ENCODE data around the gene MUC22.
"Not testable (repeated sequence)": the region's sequence is repeated elsewhere in the genome, so short reads cannot be mapped to it uniquely, and the experiment has no call there.

Gene MUC22

DNA sequence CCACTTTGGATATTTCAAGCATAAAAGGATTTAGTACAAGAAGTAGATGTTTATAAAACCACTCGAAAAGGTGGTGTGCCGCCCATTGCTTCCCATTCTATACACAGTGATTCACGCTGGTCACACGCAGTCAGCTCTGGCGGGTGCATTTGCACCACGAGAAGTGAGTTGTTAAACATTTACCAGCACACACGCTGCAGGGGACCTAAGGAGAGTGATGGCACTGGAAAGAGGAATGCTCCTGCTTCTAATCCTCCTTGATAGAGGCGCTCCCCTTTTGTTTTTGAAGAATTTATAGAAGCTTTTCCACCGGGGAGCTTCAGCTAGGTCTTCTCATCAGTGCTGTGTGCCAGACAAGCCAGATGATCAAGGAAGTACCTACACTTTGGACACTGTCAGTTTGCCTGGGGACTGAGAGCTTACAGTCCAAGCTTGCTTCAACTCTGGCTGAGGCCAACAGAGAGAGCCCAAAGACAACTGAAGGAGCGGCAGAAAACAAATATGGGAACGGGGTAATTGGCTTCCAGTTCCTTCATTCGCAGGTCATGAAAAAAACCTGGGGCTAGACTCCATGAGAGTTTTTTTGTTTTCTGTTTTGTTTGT is 31.2 kb downstream of the MUC22 start:
- no peak for DNase-seq (ENCODE audit: extremely low spot score)
- ChIA-PET POLR2A (no interaction called here), CTCF (interaction anchor here (0.6 kb wide), 1 partner anchor 33 kb away, joined by 4 read pairs; no protein-coding TSS in a partner anchor)
- no peak for TF ChIP-seq CTBP1 (IDR thresholded peaks at IDR 0.05; ENCODE audit: borderline replicate concordance)
- no peak for TF ChIP-seq LEF1 (IDR thresholded peaks at IDR 0.05; ENCODE audit: borderline replicate concordance)
- TF ChIP-seq ARNT (IDR thresholded peaks at IDR 0.05) = no peak
- TF ChIP-seq ZNF384 (IDR thresholded peaks at IDR 0.05) = no peak
- TF ChIP-seq, protein P1, sequence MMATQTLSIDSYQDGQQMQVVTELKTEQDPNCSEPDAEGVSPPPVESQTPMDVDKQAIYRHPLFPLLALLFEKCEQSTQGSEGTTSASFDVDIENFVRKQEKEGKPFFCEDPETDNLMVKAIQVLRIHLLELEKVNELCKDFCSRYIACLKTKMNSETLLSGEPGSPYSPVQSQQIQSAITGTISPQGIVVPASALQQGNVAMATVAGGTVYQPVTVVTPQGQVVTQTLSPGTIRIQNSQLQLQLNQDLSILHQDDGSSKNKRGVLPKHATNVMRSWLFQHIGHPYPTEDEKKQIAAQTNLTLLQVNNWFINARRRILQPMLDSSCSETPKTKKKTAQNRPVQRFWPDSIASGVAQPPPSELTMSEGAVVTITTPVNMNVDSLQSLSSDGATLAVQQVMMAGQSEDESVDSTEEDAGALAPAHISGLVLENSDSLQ (IDR thresholded peaks at IDR 0.05) = no peak
- no peak for TF ChIP-seq NFRKB (IDR thresholded peaks at IDR 0.05)

DNA sequence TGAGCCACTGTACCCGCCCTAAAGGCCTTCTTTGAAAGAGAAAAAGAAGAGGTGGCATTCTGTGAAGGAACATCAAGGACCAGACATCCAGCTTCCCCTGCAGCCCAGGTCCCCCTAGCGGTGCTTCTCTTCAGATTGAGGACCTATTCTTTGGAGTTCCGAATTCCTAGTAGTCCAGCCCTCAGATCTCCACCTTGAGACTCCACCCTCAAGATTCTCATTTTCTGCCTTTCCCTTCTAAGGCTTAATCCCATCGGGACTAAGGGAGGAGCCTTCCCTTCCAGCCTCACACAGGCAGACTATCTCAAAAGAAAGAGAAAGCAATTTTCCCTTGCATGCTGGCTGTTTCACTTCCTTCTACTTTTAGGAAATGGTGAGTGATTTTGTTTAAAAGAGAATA is 32.5 kb downstream of the MUC22 start:
- ChIA-PET POLR2A (no interaction called here), CTCF (interaction anchor here (0.5 to 1.3 kb wide), 2 partner anchors 129 to 315 kb away, joined by 3 to 5 read pairs; partner anchors contain the start of gene VARS2)
- TF ChIP-seq ELF4 (IDR thresholded peaks at IDR 0.05) (no peak), FOXK2 (IDR thresholded peaks at IDR 0.05) (no peak), FOXA1 (IDR thresholded peaks at IDR 0.05) (no peak), L3MBTL2 (conservative IDR thresholded peaks at IDR 0.05) (no peak), HDGF (IDR thresholded peaks at IDR 0.05; ENCODE audit: borderline replicate concordance) (no peak), ZNF384 (IDR thresholded peaks at IDR 0.05) (no peak), TARDBP (IDR thresholded peaks at IDR 0.05) (no peak), CTBP1 (IDR thresholded peaks at IDR 0.05; ENCODE audit: borderline replicate concordance) (no peak), FOXM1 (IDR thresholded peaks at IDR 0.05; ENCODE audit: borderline replicate concordance) (no peak)
- TF ChIP-seq, protein P1 (IDR thresholded peaks at IDR 0.05) = no peak
- peak; percentile 55 for DNase-seq (ENCODE audit: extremely low spot score)

DNA sequence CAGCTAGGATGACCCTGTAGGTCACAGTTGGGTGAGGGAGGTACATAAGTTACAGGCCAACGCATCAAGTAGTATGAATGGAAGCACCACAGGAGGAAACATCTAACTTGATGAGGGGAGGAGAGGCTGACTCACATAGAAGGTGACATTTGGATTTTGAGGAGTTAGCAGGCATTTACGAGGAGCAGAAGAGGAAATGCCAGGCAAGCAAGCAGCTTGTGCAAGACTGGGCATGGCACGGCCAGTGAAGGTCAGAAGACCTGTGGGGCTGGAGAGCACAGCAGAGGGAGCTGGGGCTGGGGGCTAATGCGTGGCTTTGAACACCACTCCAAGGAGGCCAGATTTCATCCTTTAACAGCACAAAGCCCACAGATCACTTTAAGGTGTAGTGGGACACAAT is 37.8 kb downstream of the MUC22 start:
- ChIA-PET POLR2A (no interaction called here), CTCF (no interaction called here)
- DNase-seq (ENCODE audit: extremely low spot score) = no peak
- TF ChIP-seq L3MBTL2 (conservative IDR thresholded peaks at IDR 0.05) (no peak), TARDBP (IDR thresholded peaks at IDR 0.05) (no peak), SUZ12 (IDR thresholded peaks at IDR 0.05) (no peak), LEF1 (IDR thresholded peaks at IDR 0.05; ENCODE audit: borderline replicate concordance) (no peak), FOXA1 (IDR thresholded peaks at IDR 0.05) (no peak), FOXM1 (IDR thresholded peaks at IDR 0.05; ENCODE audit: borderline replicate concordance) (no peak), ELF4 (IDR thresholded peaks at IDR 0.05) (no peak), FOXK2 (IDR thresholded peaks at IDR 0.05) (no peak), ZNF384 (IDR thresholded peaks at IDR 0.05) (no peak), HDGF (IDR thresholded peaks at IDR 0.05; ENCODE audit: borderline replicate concordance) (no peak), ARNT (IDR thresholded peaks at IDR 0.05) (no peak), CTBP1 (IDR thresholded peaks at IDR 0.05; ENCODE audit: borderline replicate concordance) (no peak), NFRKB (IDR thresholded peaks at IDR 0.05) (no peak), BHLHE40 (IDR thresholded peaks at IDR 0.05; ENCODE audit: borderline replicate concordance) (no peak), SP1 (IDR thresholded peaks at IDR 0.05) (no peak)
- TF ChIP-seq, protein P1 (IDR thresholded peaks at IDR 0.05) = no peak

DNA sequence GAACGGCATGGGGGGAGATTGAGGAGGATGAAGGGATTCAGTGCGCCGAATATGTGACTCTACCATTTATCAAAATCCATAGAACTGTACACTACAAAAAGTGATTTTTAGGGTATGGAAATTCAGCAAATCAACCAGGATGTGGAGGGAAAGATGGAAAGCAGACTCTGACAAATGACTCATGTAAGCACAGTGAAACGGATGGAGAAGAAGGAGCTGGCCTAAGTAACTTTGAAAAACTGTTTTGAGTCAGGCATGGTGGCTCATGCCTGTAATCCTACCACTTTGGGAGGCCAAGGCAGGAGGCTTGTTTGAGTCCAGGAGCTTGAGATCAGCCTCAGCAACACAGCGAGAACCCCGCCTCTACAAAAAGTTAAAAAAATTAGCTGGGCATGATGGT is 39.2 kb downstream of the MUC22 start:
- TF ChIP-seq SP1 (IDR thresholded peaks at IDR 0.05) (no peak), ZNF384 (IDR thresholded peaks at IDR 0.05) (no peak), ELF4 (IDR thresholded peaks at IDR 0.05) (no peak), HDGF (IDR thresholded peaks at IDR 0.05; ENCODE audit: borderline replicate concordance) (no peak), L3MBTL2 (conservative IDR thresholded peaks at IDR 0.05) (no peak), FOXM1 (IDR thresholded peaks at IDR 0.05; ENCODE audit: borderline replicate concordance) (no peak), TARDBP (IDR thresholded peaks at IDR 0.05) (no peak), ARNT (IDR thresholded peaks at IDR 0.05) (no peak), LEF1 (IDR thresholded peaks at IDR 0.05; ENCODE audit: borderline replicate concordance) (no peak)

DNA sequence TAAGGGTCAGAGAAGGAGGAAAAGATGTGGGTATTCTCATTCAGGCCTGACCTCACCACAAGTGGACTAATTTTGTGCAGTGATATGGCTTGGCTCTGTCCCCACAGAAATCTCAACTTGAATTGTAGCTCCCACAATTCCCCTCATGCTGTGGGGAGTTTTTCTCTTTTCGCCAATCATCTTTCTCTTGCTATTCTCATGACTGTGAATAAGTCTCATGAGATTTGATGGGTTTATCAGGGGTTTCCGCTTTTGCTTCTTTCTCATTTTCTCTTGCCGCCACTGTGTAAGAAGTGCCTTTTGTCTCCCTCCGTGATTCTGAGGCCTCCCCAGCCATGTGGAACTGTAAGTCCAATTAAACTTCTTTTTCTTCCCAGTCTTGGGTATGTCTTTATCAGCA is 42.9 kb downstream of the MUC22 start:
- DNase-seq (ENCODE audit: extremely low spot score); POLR2A ChIA-PET: not testable (repeated sequence)
- CTCF ChIA-PET = interaction anchor here (0.9 to 1.1 kb wide), 2 partner anchors 9 to 16 kb away, joined by 3 read pairs; no protein-coding TSS in a partner anchor

More for the DNA sequence above, 39.2 kb downstream of the MUC22 start:
- ChIA-PET CTCF (interaction anchor here (0.6 kb wide), 1 partner anchor 19 kb away, joined by 3 read pairs; no protein-coding TSS in a partner anchor), POLR2A (no interaction called here)
- no peak for DNase-seq (ENCODE audit: extremely low spot score)

DNA sequence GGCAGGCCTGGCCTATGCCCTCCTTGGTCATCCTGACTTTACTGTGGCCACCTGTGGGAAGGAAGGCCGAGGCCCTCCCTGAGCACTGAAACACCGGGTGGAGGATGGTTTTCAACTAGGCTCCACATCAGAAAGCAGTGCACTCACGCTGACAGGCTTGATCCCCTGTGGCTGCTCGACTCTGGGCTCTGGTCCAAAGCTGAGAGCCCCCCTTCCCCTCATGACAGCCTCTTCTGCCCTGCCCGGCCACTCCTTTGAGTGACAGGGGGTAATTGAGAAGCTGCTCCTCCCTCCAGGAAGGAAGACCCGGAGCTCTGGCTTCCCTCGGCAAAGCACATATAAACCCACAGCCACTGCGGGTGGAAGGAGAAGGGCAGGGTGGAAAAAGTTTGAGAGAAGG is 43.6 kb downstream of the MUC22 start:
- no peak for DNase-seq (ENCODE audit: extremely low spot score)
- ChIA-PET POLR2A (no interaction called here), CTCF (interaction anchor here (1.1 kb wide), 1 partner anchor 15 kb away, joined by 3 read pairs; no protein-coding TSS in a partner anchor)
- TF ChIP-seq ARNT (IDR thresholded peaks at IDR 0.05) (no peak), ZNF384 (IDR thresholded peaks at IDR 0.05) (no peak), NFRKB (IDR thresholded peaks at IDR 0.05) (no peak)
- TF ChIP-seq, protein P1 (IDR thresholded peaks at IDR 0.05) = peak; percentile 76

Data from HEK293T (cell line).